GM23338 (cell line): ENCODE measurements around the gene AGPS. TPM values are rescaled to one million over a fixed set of nuclear protein-coding genes. Genes with fewer than 3 reads are reported as not detected.

Source experiments
- ATAC-seq: fragments of 200-7000 bp; cut with Tn5 transposase; 3 replicates; pipeline ENCODE4 v1.9.1; 2020
- DNase-seq: peaks from one replicate; pipeline ENCODE4 v3.0.0-alpha.2; 2015; ENCODE audit warnings: low spot score
- H2AFZ ChIP-seq: fragments of 200-600 bp; sonication (generic); 2 replicates; pipeline ENCODE4 v1.8.0; 2016; ENCODE audit warnings: antibody characterized with exemption, mild to moderate bottlenecking, moderate library complexity
- H3F3A ChIP-seq: fragments of 200-600 bp; sonication (generic); replicated peaks from 2 replicates; pipeline ENCODE4 v1.8.0; 2017; ENCODE audit warnings: antibody characterized with exemption, mixed run types, low read depth
- H3K27ac ChIP-seq: fragments of 200-600 bp; sonication (generic); 2 replicates; pipeline ENCODE4 v1.6.1; 2016; ENCODE audit warnings: low read depth
- H3K27me3 ChIP-seq: fragments of 200-600 bp; sonication (generic); 2 replicates; pipeline ENCODE4 v1.8.0; 2016; ENCODE audit warnings: mild to moderate bottlenecking, mixed run types, moderate library complexity; ENCODE audit not compliant: insufficient read depth
- H3K36me3 ChIP-seq: fragments of 200-600 bp; sonication (generic); 2 replicates; pipeline ENCODE4 v1.8.0; 2016; ENCODE audit warnings: mild to moderate bottlenecking; ENCODE audit not compliant: insufficient read depth
- H3K4me1 ChIP-seq: fragments of 200-600 bp; sonication (generic); 2 replicates; pipeline ENCODE4 v1.8.0; 2016; ENCODE audit warnings: mild to moderate bottlenecking, moderate library complexity; ENCODE audit not compliant: insufficient read depth
- H3K4me2 ChIP-seq: fragments of 200-600 bp; sonication (generic); 2 replicates; pipeline ENCODE4 v1.7.1; 2017; ENCODE audit warnings: mixed run types
- H3K4me3 ChIP-seq: fragments of 200-600 bp; sonication (generic); 2 replicates; pipeline ENCODE4 v1.6.1; 2016; ENCODE audit warnings: mixed run types
- H3K79me2 ChIP-seq: fragments of 200-600 bp; sonication (generic); replicated peaks from 2 replicates; pipeline ENCODE4 v1.8.0; 2017; ENCODE audit warnings: mild to moderate bottlenecking; ENCODE audit not compliant: insufficient read depth
- H3K9me2 ChIP-seq: fragments of 200-600 bp; sonication (generic); 2 replicates; pipeline ENCODE4 v1.8.0; 2017; ENCODE audit not compliant: insufficient read depth
- H4K20me1 ChIP-seq: fragments of 200-600 bp; sonication (generic); replicated peaks from 2 replicates; pipeline ENCODE4 v1.8.0; 2017; ENCODE audit warnings: mild to moderate bottlenecking; ENCODE audit not compliant: insufficient read depth
- H3K27ac Mint-ChIP-seq: 2 replicates; pipeline ENCODE4 v1.8.0; 2020; ENCODE audit warnings: inconsistent platforms, mild to moderate bottlenecking, moderate library complexity, mixed read lengths
- H3K27me3 Mint-ChIP-seq: 3 replicates; pipeline ENCODE4 v1.8.0; 2022; ENCODE audit warnings: low read depth, mild to moderate bottlenecking, moderate library complexity, mixed read lengths, inconsistent platforms; ENCODE audit not compliant: insufficient read depth, poor library complexity
- H3K36me3 Mint-ChIP-seq: 3 replicates; pipeline ENCODE4 v1.8.0; 2021; ENCODE audit warnings: low read depth, mild to moderate bottlenecking, inconsistent platforms, moderate library complexity, mixed read lengths
- H3K4me1 Mint-ChIP-seq: 3 replicates; pipeline ENCODE4 v1.8.0; 2020; ENCODE audit warnings: mild to moderate bottlenecking, inconsistent platforms, mixed read lengths
- H3K4me3 Mint-ChIP-seq: 3 replicates; pipeline ENCODE4 v1.8.0; 2021; ENCODE audit warnings: moderate library complexity, mild to moderate bottlenecking, inconsistent platforms, mixed read lengths
- H3K9me3 Mint-ChIP-seq: 3 replicates; pipeline ENCODE4 v1.8.0; 2020; ENCODE audit warnings: moderate library complexity, mild to moderate bottlenecking, inconsistent platforms, mixed read lengths
- CREB1 ChIP-seq: fragments of 250-450 bp; sonication (Bioruptor Pico); IDR thresholded peaks from 2 replicates; pipeline ENCODE4 v1.5.0; 2020; ENCODE audit warnings: low read depth, mild to moderate bottlenecking, moderate library complexity
- ETS1 ChIP-seq: IDR thresholded peaks from 2 replicates; pipeline ENCODE4 v1.6.1; 2016; ENCODE audit warnings: antibody characterized with exemption
- EZH2 ChIP-seq: fragments of 200-600 bp; sonication (generic); IDR thresholded peaks from one replicate; pipeline ENCODE4 v1.8.0; 2017; ENCODE audit warnings: antibody characterized with exemption, mild to moderate bottlenecking, low read depth; ENCODE audit not compliant: unreplicated experiment
- EZH2phosphoT487 ChIP-seq: fragments of 200-600 bp; sonication (generic); IDR thresholded peaks from one replicate; pipeline ENCODE4 v1.8.1; 2018; ENCODE audit warnings: antibody characterized with exemption; ENCODE audit not compliant: unreplicated experiment
- JUNB ChIP-seq: IDR thresholded peaks from one replicate; pipeline ENCODE4 v1.6.1; 2016; ENCODE audit warnings: antibody characterized with exemption; ENCODE audit not compliant: unreplicated experiment
- NANOG ChIP-seq: IDR thresholded peaks from 2 replicates; pipeline ENCODE4 v1.6.1; 2016; ENCODE audit warnings: antibody characterized with exemption, borderline replicate concordance
- POLR2AphosphoS5 ChIP-seq: IDR thresholded peaks from 2 replicates; pipeline ENCODE4 v1.6.1; 2016; ENCODE audit warnings: antibody characterized with exemption, low read depth
- REST ChIP-seq: IDR thresholded peaks from one replicate; pipeline ENCODE4 v1.6.1; 2018; ENCODE audit warnings: antibody characterized with exemption; ENCODE audit not compliant: unreplicated experiment
- STAT1 ChIP-seq: IDR thresholded peaks from one replicate; pipeline ENCODE4 v1.6.1; 2016; ENCODE audit warnings: antibody characterized with exemption; ENCODE audit not compliant: unreplicated experiment
- ZNF114 ChIP-seq: fragments of 250-450 bp; sonication (Bioruptor Pico); IDR thresholded peaks from 2 replicates; pipeline ENCODE4 v1.5.0; 2020; ENCODE audit warnings: mild to moderate bottlenecking, moderate library complexity
- ZNF331 ChIP-seq: fragments of 250-450 bp; sonication (Bioruptor Pico); IDR thresholded peaks from 2 replicates; pipeline ENCODE4 v1.5.0; 2020; ENCODE audit warnings: low read depth, mild to moderate bottlenecking, moderate library complexity
- polyA plus RNA-seq: library from polyadenylated mRNA; unstranded; fragments of >200 nt; fragmentation: Nextera tagmentation; extraction: Ambion mirVana; gene quantifications from 2 replicates; pipeline ENCODE4 v1.2.1, GENCODE V29; 2016
- total RNA-seq: library from RNA; depleted of rRNA; stranded (reverse); fragments of >200 nt; shearing (Covaris generic); gene quantifications from 2 replicates; pipeline ENCODE4 v1.2.3, GENCODE V29; 2014
- TF ChIP-seq, protein P1 (sequence below): fragments of 250-450 bp; sonication (Bioruptor Pico); IDR thresholded peaks from 2 replicates; pipeline ENCODE4 v1.5.0; 2020; ENCODE audit warnings: mild to moderate bottlenecking, moderate library complexity
- TF ChIP-seq, protein P2 (sequence below), 2 experiments: fragments of 200-600 bp in 1 of 2; sonication (generic) in 1 of 2; conservative IDR thresholded peaks; 2 replicates each; pipeline versions ENCODE4 v1.5.1 to v1.6.1; 2016 to 2017; ENCODE audit warnings: antibody characterized with exemption in 2 of 2, low read depth in 2 of 2, mild to moderate bottlenecking in 2 of 2, moderate library complexity in 1 of 2

The AGPS gene
- total and polyA plus RNA-seq, 2 experiments from 2014 or later, result 14.6 to 73.2 TPM

DNA sequence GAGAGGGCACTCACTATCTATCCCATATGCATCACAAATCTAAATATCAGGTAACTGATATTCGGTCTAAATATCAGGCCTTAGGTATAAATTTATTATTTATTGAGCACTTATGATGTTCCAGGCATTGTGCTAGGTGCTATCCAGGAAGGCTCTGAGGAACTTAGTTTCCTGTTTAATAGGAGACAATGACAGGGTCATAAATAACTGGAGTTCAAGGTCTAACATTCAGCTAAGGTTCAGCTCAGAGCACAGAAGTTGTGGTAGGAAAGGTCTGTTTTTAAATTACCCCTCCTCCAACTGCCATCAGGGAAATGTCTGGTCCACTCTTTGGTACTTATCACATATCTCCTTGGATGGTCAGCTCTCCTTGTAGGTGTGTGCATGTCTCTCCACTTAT lies 193.6 kb downstream of the AGPS start:
- no peak overlapping the region for H3K4me3 Mint-ChIP-seq
- no peaks in the 10 kb centered on the region for H3K27me3 Mint-ChIP-seq
- no peaks in the 10 kb centered on the region for H3K9me3 Mint-ChIP-seq
- no peaks in the 10 kb centered on the region for H3K36me3 ChIP-seq
- peaks cover 5% of the 10 kb centered on the region; the same call in 1 of the 2 replicates for H3K9me2 ChIP-seq
- H4K20me1 ChIP-seq, result no peaks in the 10 kb centered on the region
- H3K27ac ChIP-seq, result no peak overlapping the region
- ATAC-seq (no peak), DNase-seq (no peak)
- TF ChIP-seq JUNB (no peak), REST (no peak), CREB1 (CRISPR knock-in tag) (no peak), NANOG (no peak), EZH2 (no peak), ZNF331 (CRISPR knock-in tag) (no peak), ZNF114 (CRISPR knock-in tag) (no peak), EZH2phosphoT487 (no peak), STAT1 (no peak), POLR2AphosphoS5 (no peak), ETS1 (no peak)
- TF ChIP-seq, protein P1, sequence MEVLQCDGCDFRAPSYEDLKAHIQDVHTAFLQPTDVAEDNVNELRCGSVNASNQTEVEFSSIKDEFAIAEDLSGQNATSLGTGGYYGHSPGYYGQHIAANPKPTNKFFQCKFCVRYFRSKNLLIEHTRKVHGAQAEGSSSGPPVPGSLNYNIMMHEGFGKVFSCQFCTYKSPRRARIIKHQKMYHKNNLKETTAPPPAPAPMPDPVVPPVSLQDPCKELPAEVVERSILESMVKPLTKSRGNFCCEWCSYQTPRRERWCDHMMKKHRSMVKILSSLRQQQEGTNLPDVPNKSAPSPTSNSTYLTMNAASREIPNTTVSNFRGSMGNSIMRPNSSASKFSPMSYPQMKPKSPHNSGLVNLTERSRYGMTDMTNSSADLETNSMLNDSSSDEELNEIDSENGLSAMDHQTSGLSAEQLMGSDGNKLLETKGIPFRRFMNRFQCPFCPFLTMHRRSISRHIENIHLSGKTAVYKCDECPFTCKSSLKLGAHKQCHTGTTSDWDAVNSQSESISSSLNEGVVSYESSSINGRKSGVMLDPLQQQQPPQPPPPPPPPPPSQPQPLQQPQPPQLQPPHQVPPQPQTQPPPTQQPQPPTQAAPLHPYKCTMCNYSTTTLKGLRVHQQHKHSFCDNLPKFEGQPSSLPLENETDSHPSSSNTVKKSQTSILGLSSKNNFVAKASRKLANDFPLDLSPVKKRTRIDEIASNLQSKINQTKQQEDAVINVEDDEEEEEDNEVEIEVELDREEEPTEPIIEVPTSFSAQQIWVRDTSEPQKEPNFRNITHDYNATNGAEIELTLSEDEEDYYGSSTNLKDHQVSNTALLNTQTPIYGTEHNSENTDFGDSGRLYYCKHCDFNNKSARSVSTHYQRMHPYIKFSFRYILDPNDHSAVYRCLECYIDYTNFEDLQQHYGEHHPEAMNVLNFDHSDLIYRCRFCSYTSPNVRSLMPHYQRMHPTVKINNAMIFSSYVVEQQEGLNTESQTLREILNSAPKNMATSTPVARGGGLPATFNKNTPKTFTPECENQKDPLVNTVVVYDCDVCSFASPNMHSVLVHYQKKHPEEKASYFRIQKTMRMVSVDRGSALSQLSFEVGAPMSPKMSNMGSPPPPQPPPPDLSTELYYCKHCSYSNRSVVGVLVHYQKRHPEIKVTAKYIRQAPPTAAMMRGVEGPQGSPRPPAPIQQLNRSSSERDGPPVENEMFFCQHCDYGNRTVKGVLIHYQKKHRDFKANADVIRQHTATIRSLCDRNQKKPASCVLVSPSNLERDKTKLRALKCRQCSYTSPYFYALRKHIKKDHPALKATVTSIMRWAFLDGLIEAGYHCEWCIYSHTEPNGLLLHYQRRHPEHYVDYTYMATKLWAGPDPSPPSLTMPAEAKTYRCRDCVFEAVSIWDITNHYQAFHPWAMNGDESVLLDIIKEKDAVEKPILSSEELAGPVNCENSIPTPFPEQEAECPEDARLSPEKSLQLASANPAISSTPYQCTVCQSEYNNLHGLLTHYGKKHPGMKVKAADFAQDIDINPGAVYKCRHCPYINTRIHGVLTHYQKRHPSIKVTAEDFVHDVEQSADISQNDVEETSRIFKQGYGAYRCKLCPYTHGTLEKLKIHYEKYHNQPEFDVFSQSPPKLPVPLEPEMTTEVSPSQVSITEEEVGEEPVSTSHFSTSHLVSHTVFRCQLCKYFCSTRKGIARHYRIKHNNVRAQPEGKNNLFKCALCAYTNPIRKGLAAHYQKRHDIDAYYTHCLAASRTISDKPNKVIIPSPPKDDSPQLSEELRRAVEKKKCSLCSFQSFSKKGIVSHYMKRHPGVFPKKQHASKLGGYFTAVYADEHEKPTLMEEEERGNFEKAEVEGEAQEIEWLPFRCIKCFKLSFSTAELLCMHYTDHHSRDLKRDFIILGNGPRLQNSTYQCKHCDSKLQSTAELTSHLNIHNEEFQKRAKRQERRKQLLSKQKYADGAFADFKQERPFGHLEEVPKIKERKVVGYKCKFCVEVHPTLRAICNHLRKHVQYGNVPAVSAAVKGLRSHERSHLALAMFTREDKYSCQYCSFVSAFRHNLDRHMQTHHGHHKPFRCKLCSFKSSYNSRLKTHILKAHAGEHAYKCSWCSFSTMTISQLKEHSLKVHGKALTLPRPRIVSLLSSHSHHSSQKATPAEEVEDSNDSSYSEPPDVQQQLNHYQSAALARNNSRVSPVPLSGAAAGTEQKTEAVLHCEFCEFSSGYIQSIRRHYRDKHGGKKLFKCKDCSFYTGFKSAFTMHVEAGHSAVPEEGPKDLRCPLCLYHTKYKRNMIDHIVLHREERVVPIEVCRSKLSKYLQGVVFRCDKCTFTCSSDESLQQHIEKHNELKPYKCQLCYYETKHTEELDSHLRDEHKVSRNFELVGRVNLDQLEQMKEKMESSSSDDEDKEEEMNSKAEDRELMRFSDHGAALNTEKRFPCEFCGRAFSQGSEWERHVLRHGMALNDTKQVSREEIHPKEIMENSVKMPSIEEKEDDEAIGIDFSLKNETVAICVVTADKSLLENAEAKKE (CRISPR knock-in tag), result no peak
- TF ChIP-seq, protein P2, sequence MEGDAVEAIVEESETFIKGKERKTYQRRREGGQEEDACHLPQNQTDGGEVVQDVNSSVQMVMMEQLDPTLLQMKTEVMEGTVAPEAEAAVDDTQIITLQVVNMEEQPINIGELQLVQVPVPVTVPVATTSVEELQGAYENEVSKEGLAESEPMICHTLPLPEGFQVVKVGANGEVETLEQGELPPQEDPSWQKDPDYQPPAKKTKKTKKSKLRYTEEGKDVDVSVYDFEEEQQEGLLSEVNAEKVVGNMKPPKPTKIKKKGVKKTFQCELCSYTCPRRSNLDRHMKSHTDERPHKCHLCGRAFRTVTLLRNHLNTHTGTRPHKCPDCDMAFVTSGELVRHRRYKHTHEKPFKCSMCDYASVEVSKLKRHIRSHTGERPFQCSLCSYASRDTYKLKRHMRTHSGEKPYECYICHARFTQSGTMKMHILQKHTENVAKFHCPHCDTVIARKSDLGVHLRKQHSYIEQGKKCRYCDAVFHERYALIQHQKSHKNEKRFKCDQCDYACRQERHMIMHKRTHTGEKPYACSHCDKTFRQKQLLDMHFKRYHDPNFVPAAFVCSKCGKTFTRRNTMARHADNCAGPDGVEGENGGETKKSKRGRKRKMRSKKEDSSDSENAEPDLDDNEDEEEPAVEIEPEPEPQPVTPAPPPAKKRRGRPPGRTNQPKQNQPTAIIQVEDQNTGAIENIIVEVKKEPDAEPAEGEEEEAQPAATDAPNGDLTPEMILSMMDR (conservative IDR thresholded peaks at IDR 0.05; ENCODE audit: low read depth in 2 of 2), result no peak
- no peak overlapping the region for H3K4me3 ChIP-seq
- H3K4me1 Mint-ChIP-seq, result no peaks in the 10 kb centered on the region
- H2AFZ ChIP-seq, result no peak overlapping the region
- no peaks in the 10 kb centered on the region for H3K27me3 ChIP-seq
- H3K4me1 ChIP-seq, result no peaks in the 10 kb centered on the region
- H3F3A ChIP-seq, result no peaks in the 10 kb centered on the region
- no peak overlapping the region for H3K4me2 ChIP-seq
- no peaks in the 10 kb centered on the region for H3K36me3 Mint-ChIP-seq
- H3K27ac Mint-ChIP-seq, result no peak overlapping the region
- no peaks in the 10 kb centered on the region for H3K79me2 ChIP-seq
